GM18517 (cell line): Measurements from ENCODE around the gene GCC1.
"Not testable (repeated sequence)": the region's sequence is repeated elsewhere in the genome, so short reads cannot be mapped to it uniquely, and the experiment has no call there.

Experiments used
- ATAC-seq: cut with Tn5 transposase; IDR thresholded peaks from one replicate; pipeline ENCODE4 v1.9.1; 2021; ENCODE audit warnings: mild to moderate bottlenecking, moderate library complexity; ENCODE audit not compliant: unreplicated experiment

The GCC1 gene

GRCh38 chr7:127540461-127540860, 44.9 kb downstream of the GCC1 start:
- ATAC-seq = not testable (repeated sequence)

DNA sequence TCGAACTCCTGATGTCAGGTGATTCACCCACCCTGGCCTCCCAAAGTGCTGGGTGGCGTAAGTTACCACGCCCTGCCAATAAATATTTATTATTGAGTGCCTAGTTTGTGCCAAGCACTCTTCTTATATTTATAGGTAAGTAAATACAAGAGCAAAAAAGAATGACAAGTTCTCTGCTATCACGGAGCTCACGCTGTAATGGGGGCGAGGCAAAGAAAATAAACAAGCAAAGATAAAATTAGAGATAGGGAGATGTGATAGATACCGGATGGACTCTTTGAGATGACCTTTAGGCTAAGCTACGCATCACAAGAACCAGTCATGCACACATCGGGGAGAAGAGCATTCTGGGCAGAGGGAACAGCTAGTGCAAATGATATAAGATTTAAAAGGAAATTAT, 46.3 kb downstream of the GCC1 start:
- ATAC-seq = no peak

GRCh38 chr7:127536741-127537140, 48.7 kb downstream of the GCC1 start:
- no peak for ATAC-seq

GRCh38 chr7:127536394-127536691, 49.1 kb downstream of the GCC1 start:
- ATAC-seq = no peak

DNA sequence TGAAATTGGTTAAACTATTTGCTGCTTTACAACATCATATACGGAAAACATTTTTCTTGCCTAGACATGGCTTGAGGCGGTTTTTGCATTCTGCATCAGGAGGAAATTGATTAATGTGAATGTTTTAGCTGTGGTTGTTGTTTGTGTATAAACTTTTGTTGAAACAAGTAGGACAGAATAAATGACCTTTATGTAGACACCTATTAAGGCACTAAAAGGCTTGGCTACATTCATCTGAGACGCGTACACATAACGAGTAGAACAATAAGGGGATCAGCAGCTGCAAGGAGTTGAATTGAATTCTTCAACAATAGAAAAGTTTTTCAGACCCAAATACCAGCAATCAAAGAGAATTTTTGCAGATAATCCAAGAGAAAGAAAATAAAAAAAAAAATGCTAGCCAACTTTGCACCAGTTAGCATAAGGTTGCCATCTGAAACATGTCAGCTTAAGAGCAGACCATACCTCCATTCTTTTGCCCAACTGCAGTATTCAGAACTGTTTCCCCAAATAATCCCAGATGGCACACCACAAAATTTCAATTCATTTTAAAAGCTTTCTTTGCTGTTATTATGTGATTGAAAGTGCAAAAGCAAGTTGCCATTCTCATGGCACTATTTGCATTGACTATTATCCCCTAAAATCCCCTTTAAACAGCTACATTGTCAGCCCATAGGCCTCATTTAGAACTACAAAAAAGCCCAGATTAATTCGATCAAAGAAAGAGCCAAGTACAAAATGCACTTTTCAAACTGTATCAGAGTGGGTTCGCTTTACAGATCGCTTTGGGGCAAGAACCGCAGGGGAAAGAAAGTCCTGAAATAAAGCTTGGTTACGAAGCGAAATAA, 49.6 kb downstream of the GCC1 start:
- no peak for ATAC-seq

DNA sequence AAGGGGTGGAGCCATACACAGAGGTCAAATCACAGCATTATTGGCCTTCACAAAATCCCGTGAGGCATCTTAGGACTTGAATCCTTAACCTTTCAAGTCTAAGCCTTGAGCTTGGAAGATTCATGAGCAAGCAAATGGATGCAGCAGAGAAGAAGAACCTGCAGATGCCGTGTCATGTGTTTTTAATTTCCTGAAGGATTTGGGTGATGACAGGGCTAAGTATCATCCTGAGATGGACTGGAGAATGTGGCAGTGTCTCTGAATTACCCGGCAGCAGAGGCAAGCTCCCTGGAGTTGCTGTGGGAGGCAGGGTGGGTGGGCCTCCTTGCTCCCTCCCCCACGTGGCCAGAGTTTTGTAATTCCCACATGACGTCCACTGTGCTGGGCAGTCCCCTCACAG, 50.8 kb downstream of the GCC1 start:
- no peak for ATAC-seq

DNA sequence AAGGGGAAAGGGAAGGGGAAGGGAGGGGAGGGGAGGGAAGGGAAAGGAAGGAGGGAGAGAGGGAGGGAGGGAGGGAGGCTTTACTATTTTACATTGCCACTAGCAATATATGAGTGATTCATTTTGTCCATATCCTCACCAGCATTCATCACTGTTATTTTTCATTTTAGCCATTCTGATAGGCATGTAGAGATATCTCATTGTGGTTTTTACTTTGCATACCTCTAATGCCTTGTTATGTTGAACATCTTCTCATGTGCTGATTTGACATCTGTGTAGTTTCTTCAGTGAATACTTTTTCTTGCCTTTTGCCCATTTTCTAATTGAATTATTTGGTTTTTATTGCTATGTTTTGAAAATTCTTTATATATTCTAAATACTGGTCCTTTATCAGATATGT, 52.7 kb downstream of the GCC1 start:
- ATAC-seq = no peak

DNA sequence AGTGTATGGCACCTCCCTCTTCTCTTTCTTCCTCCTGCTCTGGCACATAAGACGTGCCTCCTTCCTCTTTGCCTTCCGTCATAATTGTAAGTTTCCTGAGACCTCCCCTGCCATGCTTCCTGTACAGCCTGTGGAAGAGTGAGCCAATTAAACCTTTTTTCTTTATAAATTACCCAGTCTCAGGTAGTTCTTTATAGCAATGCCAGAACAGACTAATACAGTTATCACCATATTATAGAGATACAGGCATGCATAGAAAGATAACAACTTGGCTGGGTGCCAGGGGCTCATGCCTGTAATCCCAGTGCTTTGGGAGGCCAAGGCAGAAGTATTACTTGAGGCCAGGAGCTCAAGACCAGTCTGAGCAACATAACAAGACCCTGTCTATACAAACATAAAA, 53.2 kb downstream of the GCC1 start:
- ATAC-seq = no peak
